ENCODE data around the gene CXorf65.

DNA sequence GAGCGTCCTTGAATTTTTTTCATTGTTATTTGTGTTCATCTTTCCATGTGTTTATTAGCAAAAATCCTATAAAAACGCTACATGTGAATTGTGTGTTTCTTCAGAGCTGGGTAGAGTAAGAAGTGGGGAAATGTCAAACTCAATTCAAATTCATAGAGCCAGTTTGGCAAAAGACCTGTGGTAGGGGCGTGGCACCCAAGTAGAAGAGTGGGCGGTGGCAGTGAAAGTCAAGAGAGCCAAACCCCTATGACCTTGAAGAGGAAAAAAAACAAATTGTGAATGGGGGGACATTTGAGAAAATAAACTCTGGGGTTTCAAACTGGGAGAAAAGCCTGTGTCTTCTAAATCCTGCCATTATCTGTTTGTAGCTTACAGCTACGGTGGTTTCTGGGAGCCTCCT, 15.3 kb downstream of the CXorf65 start:
- no peak for TF ChIP-seq EZH2 (IDR thresholded peaks at IDR 0.05; ENCODE audit: borderline replicate concordance, low read length)
- TF ChIP-seq, protein P1, sequence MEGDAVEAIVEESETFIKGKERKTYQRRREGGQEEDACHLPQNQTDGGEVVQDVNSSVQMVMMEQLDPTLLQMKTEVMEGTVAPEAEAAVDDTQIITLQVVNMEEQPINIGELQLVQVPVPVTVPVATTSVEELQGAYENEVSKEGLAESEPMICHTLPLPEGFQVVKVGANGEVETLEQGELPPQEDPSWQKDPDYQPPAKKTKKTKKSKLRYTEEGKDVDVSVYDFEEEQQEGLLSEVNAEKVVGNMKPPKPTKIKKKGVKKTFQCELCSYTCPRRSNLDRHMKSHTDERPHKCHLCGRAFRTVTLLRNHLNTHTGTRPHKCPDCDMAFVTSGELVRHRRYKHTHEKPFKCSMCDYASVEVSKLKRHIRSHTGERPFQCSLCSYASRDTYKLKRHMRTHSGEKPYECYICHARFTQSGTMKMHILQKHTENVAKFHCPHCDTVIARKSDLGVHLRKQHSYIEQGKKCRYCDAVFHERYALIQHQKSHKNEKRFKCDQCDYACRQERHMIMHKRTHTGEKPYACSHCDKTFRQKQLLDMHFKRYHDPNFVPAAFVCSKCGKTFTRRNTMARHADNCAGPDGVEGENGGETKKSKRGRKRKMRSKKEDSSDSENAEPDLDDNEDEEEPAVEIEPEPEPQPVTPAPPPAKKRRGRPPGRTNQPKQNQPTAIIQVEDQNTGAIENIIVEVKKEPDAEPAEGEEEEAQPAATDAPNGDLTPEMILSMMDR (IDR thresholded peaks at IDR 0.05; ENCODE audit: low read length), result no peak
